HG03432 (cell line): Measurements from ENCODE around the gene POTEC.
"Not testable (repeated sequence)": the region's sequence is repeated elsewhere in the genome, so short reads cannot be mapped to it uniquely, and the experiment has no call there.

Experiments
- ATAC-seq: cut with Tn5 transposase; IDR thresholded peaks from one replicate; pipeline ENCODE4 v1.9.1; 2021; ENCODE audit warnings: mild to moderate bottlenecking, moderate library complexity; ENCODE audit not compliant: unreplicated experiment

Gene POTEC

DNA sequence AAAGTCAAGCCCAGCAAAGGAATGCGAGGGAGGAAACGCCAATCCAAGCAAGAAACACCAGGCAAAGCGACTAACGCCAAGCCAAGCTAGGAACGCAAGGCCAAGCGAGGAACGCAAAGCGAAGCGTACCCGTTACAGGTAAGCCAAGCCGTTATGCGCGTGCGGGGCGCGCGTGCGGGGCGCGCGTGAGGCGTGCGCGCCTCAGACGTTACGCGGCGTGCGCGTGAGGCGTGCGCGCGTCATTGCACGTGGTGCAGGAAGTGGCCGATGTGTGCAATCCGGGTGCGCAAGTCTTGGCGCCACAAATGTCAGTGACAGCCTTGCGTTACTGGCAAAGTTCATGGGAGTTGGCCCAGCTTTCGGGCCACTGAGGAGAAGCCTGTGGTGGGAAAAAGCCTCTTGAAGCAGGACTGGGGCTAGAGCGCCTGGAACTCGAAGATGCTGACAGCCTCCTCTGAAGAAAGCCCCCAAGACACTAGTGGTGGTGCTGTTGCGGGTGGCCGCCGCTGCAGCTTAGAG lies at the start of gene POTEC:
Gene POTEC, minus strand, starts transcription at position 155 of the 519 bp plus-strand sequence. CDS start 454 bp downstream, outside the sequence.
- not testable (repeated sequence) for ATAC-seq

DNA sequence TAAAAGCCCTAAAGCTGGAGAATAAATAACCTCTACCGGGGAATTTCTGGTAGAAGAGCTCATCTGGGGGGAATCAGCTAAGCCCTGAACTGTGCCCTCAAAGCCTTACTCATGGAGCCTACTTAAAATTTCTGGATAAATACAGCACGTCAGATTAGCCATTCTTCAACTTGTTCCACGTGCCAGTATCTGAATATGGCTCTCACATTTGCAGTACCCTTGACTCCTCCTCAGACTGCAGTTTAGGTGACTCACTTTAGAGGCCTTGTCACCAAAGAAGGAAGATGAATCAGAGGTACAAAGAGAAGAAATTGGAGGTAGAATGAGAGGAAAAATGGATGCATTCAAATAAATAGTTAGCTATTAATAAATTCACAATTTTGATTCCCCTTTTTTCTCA lies 34.6 kb upstream of the POTEC start:
- no peak for ATAC-seq

DNA sequence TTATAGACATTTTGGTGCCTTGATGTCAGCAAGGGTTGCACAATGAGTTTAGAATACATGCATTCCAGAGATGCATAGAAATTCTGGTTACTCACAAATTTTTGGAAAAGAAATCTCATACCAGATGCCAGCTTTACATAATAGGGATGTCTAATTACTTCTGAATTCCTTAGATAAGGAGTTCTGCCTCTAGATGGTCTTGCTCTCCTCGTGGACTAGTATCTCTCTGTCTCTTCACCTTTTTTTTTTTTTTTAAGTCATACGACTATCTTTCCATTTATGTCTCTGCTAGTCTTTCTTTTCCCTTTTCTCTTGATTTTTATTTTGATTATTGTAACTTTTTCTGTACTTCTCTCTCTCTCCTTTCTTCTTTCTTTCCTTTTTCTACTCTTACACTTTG lies 16.1 kb upstream of the POTEC start:
- not testable (repeated sequence) for ATAC-seq

DNA sequence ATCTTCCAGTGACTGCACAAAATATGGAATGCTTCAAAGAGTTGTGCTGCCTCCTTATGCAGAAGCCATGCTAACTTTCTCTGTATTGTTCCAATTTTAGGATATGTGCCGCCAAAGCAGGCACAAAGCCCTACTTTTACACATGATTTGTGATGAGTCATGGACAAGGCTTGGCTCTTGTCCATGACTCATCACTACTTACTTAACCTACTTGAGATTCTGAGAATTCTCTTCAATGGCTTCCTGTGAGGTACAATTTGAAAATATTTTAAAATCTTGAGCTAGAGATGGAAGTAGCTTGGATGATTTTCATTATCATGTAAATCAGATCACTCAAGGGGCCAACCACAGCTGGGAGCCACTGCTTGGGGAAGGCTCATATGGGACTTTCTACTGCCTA lies 11.7 kb downstream of the POTEC start:
- ATAC-seq = not testable (repeated sequence)

DNA sequence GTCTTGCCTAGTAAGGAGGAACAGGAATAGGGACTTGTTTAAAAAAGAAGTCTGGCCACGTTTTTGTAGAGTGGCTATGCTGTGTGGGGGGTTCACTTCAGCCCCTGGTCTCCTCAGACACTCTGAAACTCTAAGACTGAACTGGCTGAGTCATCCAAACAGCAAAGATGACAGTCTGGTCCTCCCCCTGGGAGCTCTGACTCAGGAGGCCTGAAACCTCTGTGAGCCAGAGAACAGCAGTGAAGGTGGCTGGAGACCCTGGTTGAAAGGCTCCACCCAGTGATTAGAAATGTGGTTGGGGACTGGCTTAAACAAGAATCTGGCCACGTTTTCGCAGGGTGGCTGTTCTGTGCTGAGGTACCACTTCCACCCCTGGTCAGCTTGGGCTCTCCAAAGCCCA lies 32.7 kb downstream of the POTEC start:
- not testable (repeated sequence) for ATAC-seq

DNA sequence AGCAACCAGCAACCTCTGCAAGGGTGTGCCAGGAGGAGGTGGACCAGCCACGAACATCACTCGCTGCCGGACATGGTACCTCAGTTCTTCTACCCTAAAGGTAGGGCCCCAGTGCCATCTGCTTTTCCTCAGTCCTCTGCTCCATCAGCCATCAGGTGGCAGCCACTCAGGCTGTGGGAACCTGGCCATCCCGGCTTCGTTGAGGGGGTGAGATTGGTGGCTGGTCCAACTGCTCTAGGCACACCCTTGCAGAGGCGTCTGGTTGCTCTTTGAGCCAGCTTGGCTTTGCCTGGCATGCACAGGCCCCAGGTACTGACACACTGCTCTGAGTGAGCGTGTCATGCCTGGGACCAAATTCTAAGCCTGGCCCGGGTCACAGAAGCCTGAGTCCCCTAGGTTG lies 39.7 kb downstream of the POTEC start:
- not testable (repeated sequence) for ATAC-seq

DNA sequence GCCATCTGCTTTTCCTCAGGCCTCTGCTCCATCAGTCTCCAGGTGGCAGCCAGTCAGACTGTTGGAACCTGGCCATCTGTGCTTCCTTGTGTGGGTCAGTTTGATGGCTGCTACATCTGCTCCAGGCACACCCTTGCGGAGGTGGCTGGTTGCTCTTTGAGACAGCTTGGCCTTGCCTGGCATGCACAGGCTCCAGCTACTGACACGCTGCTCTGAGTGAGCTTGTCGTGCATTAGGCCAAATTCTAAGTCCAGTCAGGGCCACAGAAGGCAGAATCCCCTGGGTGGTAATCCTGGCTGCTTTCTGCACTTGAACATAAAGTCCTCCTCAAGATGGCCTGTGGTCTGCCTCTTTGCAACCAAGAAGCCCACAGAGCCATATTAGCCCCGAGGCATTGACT lies 41.5 kb downstream of the POTEC start:
- ATAC-seq = not testable (repeated sequence)

DNA sequence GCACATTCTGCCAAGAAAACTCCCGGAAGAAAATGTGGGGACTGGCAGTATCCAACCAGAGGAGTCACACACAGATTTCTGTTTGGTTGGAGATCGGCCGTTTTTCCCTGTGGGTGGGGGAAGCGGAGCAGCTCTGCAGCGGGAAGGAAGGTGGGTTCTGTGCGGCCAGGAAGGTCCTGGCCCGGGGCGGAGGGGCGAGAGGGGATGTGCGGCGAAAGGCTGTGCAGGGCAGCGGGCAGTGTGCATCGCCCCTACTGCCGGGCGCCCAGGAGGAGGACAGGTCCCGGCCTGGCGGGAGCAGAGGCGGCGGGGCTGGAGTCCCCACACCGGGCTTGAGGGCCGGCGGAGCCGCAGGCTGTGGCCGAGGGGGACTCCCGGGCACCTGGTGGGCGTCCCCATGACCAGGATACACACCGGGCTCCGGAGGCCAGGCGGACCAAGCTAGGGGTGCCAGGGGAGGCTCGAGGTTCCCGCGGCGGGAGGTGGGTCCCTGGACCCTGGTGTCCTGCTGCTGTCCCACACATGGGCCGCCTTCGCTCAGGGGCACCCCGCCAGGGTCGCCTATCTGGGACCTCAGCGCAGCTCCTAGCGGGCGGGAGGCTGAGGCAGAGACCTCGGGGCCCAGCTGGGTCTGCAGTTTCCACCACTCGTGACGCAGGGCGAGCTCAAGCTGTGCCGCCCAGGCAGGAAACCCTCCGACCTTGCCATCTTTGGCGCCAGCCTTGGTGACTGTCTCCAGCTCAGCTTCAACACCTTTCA lies 54.0 kb downstream of the POTEC start:
- ATAC-seq = not testable (repeated sequence)

DNA sequence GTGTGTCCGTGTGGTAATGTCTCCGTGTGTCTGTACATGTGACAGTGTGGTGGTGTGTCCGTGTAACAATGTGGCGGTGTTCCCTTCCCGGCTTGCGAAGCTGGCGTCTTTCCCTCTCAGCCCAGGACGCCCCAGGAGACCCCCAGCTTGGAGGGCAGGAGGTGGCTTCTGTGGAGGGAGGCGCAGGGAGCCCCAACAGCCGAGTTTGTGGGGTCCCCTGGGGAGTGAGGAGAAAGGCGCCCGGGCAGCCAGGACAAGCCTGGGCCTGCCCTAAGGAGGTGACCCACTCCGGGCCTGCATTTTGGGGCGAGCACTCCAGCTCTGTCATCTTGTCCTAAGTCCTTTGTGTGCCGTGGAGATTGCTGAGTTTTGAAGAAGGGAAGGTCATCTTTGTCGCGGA lies 54.6 kb downstream of the POTEC start:
- ATAC-seq = not testable (repeated sequence)

DNA sequence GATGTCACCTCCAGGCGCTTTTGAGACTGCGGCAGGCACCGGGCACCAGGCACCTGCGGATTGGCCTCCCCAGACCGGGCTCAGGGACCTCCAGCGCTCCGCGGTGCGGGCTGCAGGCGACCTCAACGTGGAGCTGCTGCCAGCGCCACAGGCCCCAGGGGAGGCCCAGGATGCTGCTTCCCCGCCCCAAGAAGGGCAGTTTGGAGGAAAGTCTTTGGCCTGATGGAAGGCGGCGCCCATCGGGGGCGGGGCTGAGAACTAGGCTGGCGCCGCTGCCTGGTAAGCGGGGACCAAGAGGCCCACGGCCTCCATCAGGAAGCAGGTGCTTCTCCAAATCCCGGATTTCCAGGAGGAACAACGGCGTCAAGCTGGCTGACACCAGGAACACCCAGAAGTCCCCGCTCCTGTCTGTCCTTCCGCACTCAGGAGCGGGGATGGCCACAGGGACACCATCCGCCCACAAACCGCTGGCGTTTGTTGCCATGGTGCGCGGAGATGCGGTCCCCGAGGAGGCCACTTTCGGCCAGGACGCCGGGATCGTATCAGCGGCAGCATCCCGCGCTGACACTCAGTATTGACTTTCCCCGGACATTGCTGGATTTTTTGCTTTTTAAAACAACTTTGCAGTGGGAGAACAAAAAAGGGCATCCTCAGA lies 56.3 kb downstream of the POTEC start:
- not testable (repeated sequence) for ATAC-seq

DNA sequence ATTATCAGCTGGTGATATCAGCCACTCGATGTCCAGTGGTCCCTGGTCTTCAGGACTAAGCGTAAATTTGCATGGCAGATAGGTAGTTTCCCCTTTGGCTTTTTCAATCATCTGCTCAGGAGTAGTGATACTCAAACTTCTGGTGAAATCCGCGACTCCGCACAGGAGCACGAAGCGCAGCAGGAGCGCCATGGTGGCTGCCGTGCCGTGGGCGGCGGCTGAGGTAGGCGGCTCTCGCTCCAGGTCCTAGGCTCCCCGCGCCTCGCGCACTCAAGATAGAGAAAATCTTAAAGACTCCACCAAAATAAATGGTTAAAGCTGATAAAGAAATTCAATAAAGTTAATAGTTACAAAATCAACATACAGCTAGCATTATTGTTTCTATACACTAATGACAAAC lies 64.3 kb downstream of the POTEC start:
- not testable (repeated sequence) for ATAC-seq

DNA sequence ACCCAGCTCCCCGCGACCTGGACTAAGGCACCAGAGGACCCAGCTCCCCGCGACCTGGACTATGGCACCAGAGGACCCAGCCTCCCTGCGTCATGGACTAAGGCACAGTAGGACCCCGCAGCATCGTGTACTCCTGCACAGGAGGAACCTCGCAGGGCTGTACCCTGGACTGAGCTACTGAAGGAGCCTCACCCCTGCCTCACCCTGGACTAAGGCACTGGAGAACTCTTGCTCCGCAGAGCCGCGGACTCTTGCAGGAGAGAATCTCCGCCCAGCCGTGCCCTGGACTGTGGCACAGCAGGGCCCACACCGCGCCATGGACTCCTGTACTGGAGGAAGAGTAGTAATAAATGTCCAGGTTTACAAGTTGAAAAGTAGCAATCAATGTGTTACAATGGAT lies 67.9 kb downstream of the POTEC start:
- ATAC-seq = not testable (repeated sequence)

DNA sequence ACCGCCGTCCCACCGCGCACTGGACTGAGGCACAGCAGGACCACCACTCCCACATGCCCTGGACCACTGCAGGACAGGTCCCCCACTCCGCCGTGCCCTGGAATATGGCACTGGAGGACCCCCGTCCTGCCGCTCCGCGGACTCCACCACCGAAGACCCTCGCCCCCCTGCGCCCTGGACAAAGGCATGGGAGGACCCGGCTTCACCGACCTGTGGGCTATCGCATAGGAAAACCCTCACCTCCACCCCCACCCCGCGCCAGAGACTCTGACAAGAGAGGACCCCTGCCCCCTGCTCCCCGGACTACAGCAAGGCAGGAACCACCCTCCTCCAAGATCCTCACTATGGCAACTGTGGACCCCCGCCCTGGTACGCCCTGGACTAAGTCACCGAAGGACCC lies 68.6 kb downstream of the POTEC start:
- ATAC-seq = not testable (repeated sequence)

DNA sequence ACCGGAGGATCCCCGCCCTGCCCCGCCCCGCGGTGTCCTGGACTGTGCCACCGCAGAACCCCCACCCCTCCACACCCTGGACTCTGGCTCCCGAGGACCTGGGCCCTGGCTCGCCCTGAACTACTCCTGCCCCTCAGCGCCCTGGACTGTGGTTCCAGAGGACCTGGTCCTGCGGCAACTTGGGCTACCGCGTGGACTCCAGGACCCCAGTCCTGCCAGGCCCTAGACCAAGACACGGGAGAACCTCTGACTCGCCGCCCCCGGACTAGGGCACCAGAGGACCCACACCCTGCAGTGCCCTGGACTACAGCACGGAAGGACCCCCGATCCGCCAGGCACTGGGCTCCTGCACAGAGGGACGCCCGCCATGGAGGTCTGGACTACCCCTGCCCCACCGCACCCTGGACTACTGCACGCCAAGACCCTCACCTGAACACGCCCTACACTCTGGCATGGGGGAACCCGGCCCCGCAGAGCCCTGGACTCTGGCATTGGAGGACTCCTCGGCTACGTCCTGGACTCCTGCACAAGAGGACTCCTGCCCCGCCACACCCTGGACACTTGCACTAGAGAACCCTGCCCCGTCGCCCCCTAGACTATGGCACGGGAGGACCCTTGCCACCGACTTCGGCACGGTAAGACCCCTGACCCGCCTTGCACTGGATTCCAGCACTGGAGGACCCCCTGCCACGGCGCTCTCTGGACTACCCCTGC lies 69.2 kb downstream of the POTEC start:
- ATAC-seq = not testable (repeated sequence)

DNA sequence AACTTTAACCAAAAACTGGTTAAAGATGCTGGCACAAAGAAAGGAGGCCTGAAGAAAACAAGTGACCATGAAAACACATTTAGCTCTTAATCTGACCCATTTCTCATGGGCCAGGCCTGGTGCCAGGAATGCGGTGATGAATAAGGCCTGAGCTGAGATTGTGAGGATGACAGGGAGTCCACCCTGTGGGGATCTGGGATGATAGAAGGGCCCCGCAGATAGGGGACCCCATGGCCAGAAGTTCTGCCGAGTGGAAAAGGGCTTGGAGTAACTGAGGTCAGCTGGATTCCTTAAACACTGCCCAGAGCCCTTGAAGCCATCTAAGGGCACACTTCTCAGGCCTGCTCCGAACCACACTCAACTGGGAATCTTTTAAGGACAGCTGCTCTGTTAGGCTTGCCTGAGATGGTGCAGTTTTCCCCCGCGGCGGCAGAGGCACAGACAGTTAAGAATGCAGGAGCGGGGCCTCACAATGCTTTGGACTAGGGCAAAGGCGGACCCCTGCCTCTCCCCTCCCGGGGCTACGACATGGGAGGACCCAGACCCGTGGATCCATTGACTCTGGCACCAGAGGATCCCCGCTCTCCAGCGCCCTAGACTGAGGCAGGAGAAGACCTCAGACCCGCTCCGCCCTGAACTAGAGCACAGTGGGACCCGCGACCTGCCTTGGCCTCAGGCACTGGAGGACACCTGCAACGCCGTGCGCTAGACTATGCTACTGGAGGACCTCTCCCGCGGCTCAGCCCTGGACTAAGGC lies 70.0 kb downstream of the POTEC start:
- ATAC-seq = not testable (repeated sequence)

DNA sequence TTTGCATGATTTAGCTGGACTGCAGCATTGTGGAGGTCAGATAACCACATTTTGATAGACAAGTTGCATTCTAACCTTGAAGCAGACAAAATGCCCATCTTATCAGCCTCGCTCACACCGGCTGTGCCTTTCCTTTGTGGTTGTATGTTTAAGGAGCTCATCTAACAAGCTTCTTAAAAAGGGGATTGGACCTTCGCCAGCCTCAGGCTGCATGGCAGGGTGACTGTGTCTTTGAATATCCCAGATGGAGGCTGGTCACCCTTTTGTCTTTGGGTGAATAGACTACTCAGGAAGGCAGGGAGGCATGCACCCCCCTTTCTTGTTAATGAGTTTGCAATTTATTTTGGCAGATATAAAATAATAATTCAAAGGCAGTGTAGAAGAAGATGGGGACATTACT lies 72.1 kb downstream of the POTEC start:
- not testable (repeated sequence) for ATAC-seq

DNA sequence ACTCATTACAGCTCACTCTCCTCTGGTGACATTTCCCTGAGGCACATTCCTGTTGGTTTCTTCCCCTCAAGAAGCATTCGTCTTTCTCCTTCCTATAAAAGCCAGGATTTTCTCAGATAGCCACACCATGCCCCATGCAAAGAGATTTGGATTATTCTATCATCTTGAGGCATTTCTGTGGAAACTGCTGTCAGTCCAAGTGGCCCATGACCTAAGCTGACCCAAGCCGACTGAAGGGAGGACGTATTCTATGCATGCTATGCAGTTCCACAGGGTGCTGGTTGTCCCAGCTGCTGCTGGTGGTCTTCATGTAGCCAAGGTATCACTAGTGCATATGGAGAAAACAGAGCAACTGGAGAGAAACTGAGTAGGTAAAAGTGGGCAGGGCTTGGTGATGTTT lies 73.0 kb downstream of the POTEC start:
- ATAC-seq = not testable (repeated sequence)

DNA sequence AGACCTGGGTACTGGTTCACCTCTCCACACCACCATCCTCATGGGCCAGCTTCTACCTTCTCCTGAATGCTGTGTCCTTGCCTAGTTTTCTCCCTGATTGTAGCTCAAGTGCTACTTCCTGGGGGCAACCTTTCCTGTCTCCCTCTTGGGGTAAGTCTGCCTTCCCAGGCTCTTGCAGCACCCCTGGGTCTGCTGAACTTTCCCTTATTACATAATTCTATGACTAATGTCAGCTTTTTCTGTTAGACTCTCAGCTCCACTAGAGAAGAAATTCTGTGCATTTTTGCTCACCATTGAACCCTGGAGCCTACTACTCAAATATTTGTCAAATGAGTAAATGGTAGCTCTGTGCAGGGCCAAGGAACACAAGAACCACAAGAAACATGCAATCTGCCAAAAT lies 73.4 kb downstream of the POTEC start:
- ATAC-seq = not testable (repeated sequence)

DNA sequence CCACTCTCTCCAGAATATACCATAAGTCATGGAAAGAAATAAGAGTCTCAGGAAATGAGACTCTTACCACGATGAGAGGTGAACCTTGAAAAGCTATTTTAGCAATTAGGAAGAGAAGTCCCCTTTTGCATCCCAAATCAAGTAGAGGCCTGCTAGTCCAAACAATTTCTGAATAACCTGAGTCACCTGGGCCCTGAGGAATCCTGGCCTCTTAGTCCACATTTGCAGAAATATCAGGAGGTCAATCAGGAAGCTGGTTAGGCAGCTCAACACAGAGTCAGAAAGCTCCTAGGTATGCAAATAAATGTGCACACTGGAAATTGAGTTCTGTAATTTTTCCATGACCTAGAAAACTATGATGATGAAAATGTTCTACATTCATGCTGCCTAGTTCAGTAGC lies 77.4 kb downstream of the POTEC start:
- not testable (repeated sequence) for ATAC-seq
